ENCODE measurements around the gene CD300LB. TPM values are rescaled to one million over a fixed set of nuclear protein-coding genes. Genes with fewer than 3 reads are reported as not detected.

Gene CD300LB
- total RNA-seq, 4 donors from 2014 or later: 0.16 TPM; not detected in 3

DNA sequence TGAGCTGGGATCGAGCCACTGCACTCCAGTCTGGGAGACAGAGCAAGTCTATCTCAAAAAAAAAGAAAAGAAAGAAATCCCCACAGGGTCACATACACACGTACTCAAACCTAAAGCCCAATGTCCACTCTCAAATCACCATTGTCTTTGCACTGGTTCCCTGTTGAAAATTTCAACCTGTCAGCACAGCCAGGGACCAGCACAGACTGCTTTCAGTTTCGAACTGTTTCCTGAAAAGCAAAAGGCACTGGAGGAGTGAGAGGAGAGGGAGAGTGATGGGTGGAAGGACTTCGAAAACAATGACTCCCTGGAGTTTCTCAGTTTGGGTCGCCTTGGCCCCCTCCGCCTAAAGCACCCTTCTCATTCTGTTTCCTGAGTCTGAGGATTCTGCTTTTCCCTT lies 23.6 kb upstream of the CD300LB start:
- H3K4me3 ChIP-seq: no peak overlapping the region
- intact Hi-C loops (cut with DNase I; ENCODE audit: low total_unique reads): no loop called here
- H3K9me3 ChIP-seq: no peaks in the 10 kb centered on the region
- no peaks in the 10 kb centered on the region for H3K4me1 ChIP-seq
- in situ Hi-C loops (cut with MboI; ENCODE audit: low sequenced_read_pairs in 4 of 4): no loop called here
- no peaks in the 10 kb centered on the region for H3K36me3 ChIP-seq
- H3K27ac ChIP-seq: no peak overlapping the region
- no peak for DNase-seq
- no peak for ATAC-seq
- H3K27me3 ChIP-seq: peaks cover 0 to 3% (median 0%) of the 10 kb centered on the region in 3 donors
- TF ChIP-seq, protein P1, sequence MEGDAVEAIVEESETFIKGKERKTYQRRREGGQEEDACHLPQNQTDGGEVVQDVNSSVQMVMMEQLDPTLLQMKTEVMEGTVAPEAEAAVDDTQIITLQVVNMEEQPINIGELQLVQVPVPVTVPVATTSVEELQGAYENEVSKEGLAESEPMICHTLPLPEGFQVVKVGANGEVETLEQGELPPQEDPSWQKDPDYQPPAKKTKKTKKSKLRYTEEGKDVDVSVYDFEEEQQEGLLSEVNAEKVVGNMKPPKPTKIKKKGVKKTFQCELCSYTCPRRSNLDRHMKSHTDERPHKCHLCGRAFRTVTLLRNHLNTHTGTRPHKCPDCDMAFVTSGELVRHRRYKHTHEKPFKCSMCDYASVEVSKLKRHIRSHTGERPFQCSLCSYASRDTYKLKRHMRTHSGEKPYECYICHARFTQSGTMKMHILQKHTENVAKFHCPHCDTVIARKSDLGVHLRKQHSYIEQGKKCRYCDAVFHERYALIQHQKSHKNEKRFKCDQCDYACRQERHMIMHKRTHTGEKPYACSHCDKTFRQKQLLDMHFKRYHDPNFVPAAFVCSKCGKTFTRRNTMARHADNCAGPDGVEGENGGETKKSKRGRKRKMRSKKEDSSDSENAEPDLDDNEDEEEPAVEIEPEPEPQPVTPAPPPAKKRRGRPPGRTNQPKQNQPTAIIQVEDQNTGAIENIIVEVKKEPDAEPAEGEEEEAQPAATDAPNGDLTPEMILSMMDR (IDR thresholded peaks at IDR 0.05 in 4 of 5, conservative IDR thresholded peaks at IDR 0.05 in 1 of 5): no peak
- TF ChIP-seq POLR2A (IDR thresholded peaks at IDR 0.05): no peak

- H3K4me3 ChIP-seq: no peak overlapping the region
- in situ Hi-C loops (cut with MboI; ENCODE audit: low sequenced_read_pairs in 4 of 4) (no loop called here), intact Hi-C loops (cut with DNase I; ENCODE audit: low total_unique reads) (no loop called here)
- no peak for TF ChIP-seq POLR2A (IDR thresholded peaks at IDR 0.05)
- TF ChIP-seq, protein P1 (IDR thresholded peaks at IDR 0.05 in 4 of 5, conservative IDR thresholded peaks at IDR 0.05 in 1 of 5): no peak
- H3K4me1 ChIP-seq: no peaks in the 10 kb centered on the region
- ATAC-seq (no peak), DNase-seq (no peak)
- H3K27ac ChIP-seq: no peak overlapping the region
- H3K36me3 ChIP-seq: no peaks in the 10 kb centered on the region
- no peaks in the 10 kb centered on the region for H3K9me3 ChIP-seq
- H3K27me3 ChIP-seq: peaks cover 0 to 4% (median 3%) of the 10 kb centered on the region in 3 donors
These were observed 20.8 kb upstream of the CD300LB start for GRCh38 chr17:74552037-74552436.

DNA sequence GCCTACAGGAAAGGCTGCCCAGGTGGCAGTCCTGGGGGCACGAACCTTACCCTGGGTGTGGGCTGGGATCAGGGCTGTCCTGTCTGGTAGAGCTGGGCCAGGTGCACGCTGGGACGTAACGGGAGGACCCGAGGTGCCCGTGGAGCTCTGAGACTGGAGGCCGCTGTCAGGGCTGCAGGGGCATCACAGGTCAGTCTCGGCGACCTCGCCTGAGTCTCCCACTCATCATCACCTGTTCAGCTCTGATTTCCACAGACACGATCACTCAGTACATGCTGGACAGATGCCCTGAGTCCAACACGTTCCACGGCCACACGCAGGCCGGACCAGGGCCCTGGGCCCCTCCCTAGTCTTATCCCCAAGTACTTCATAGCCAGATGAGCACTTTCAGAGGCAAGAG lies 19.3 kb upstream of the CD300LB start:
- no peak for ATAC-seq
- in situ Hi-C loops (cut with MboI; ENCODE audit: low sequenced_read_pairs in 4 of 4): no loop called here

GRCh38 chr17:74549343-74549742 lies 18.1 kb upstream of the CD300LB start:
- H3K27ac ChIP-seq: no peak overlapping the region
- in situ Hi-C loops (cut with MboI; ENCODE audit: low sequenced_read_pairs in 4 of 4): no loop called here
- DNase-seq (no peak), ATAC-seq (no peak)
- no peaks in the 10 kb centered on the region for H3K9me3 ChIP-seq
- no peaks in the 10 kb centered on the region for H3K36me3 ChIP-seq
- H3K4me1 ChIP-seq: no peaks in the 10 kb centered on the region
- TF ChIP-seq, protein P1 (IDR thresholded peaks at IDR 0.05 in 4 of 5, conservative IDR thresholded peaks at IDR 0.05 in 1 of 5): no peak
- no peak for TF ChIP-seq POLR2A (IDR thresholded peaks at IDR 0.05)
- intact Hi-C loops (cut with DNase I; ENCODE audit: low total_unique reads): no loop called here
- no peak overlapping the region for H3K4me3 ChIP-seq
- H3K27me3 ChIP-seq: peaks cover 0 to 4% (median 3%) of the 10 kb centered on the region in 3 donors

More for the DNA sequence above, 19.3 kb upstream of the CD300LB start:
- no peak for DNase-seq
- Histone ChIP-seq H3K27me3 (peaks cover 0 to 4% (median 3%) of the 10 kb centered on the region in 3 donors), H3K9me3 (no peaks in the 10 kb centered on the region), H3K27ac (no peak overlapping the region), H3K4me3 (no peak overlapping the region), H3K36me3 (no peaks in the 10 kb centered on the region), H3K4me1 (no peaks in the 10 kb centered on the region)
- intact Hi-C loops (cut with DNase I; ENCODE audit: low total_unique reads): no loop called here
- TF ChIP-seq POLR2A (IDR thresholded peaks at IDR 0.05): no peak
- TF ChIP-seq, protein P1 (IDR thresholded peaks at IDR 0.05 in 4 of 5, conservative IDR thresholded peaks at IDR 0.05 in 1 of 5): no peak

GRCh38 chr17:74547736-74548135 lies 16.5 kb upstream of the CD300LB start:
- peaks cover 0 to 4% (median 3%) of the 10 kb centered on the region in 3 donors for H3K27me3 ChIP-seq
- H3K36me3 ChIP-seq: no peaks in the 10 kb centered on the region
- in situ Hi-C loops (cut with MboI; ENCODE audit: low sequenced_read_pairs in 4 of 4): no loop called here

More at GRCh38 chr17:74547736-74548135, 16.5 kb upstream of the CD300LB start:
- DNase-seq (no peak), ATAC-seq (no peak)
- H3K9me3 ChIP-seq: no peaks in the 10 kb centered on the region
- no peak overlapping the region for H3K4me3 ChIP-seq
- no peak for TF ChIP-seq POLR2A (IDR thresholded peaks at IDR 0.05)
- TF ChIP-seq, protein P1 (IDR thresholded peaks at IDR 0.05 in 4 of 5, conservative IDR thresholded peaks at IDR 0.05 in 1 of 5): no peak
- H3K4me1 ChIP-seq: no peaks in the 10 kb centered on the region
- intact Hi-C loops (cut with DNase I; ENCODE audit: low total_unique reads): no loop called here
- no peak overlapping the region for H3K27ac ChIP-seq
